HCT116 (cell line): ENCODE data around the gene GPA33. TPM values are rescaled to one million over a fixed set of nuclear protein-coding genes. Genes with fewer than 3 reads are reported as not detected.

Experiments
- ATAC-seq: fragments of 200-7000 bp; cut with Tn5 transposase; 2 replicates; pipeline ENCODE4 v1.9.1; 2020; ENCODE audit warnings: mild to moderate bottlenecking, moderate library complexity
- BruUV-seq: library from RNA; stranded (reverse); fragments of 400-500 nt; replicated peaks from 2 replicates; lab custom pipeline; 2021; lab: Mats Ljungman, UMichigan
- CTCF ChIA-PET: fragments of 300-600 bp; sonication (Branson Sonifier 250); formaldehyde crosslinking; loops from one replicate; lab custom pipeline; 2021; ENCODE audit warnings: antibody characterized with exemption; lab: Charles Lee
- POLR2A ChIA-PET: fragments of 300-600, 350-600 bp; sonication (Branson Sonifier 250); formaldehyde crosslinking; loops from one replicate; lab custom pipeline; 2021; ENCODE audit warnings: antibody characterized with exemption; lab: Charles Lee
- RAD21 ChIA-PET, 2 experiments: fragments of 300-600 bp; sonication (Branson Sonifier 250); formaldehyde crosslinking; loops; one replicate each; lab custom pipeline; 2023; ENCODE audit warnings: low total read pairs in 2 of 2; ENCODE audit not compliant: uncharacterized antibody in 2 of 2, unreplicated experiment in 2 of 2, low non-redundant PET in 1 of 2; lab: Charles Lee
- DNase-seq: peaks from one replicate; pipeline ENCODE4 v3.0.0-alpha.2; 2010; ENCODE audit warnings: low read depth, low spot score
- H2AFZ ChIP-seq: fragments of 200-600 bp; shearing (Covaris generic), sonication (generic); 2 replicates; pipeline ENCODE4 v1.6.1; 2017; ENCODE audit warnings: low read depth, mixed run types, mixed read lengths, antibody characterized with exemption, low read length; ENCODE audit not compliant: poor library complexity, severe bottlenecking
- H3K27ac ChIP-seq: 2 replicates; pipeline ENCODE4 v1.5.1; 2012; ENCODE audit warnings: low read depth, low read length
- H3K27me3 ChIP-seq: fragments of 200-600 bp; sonication (generic); 2 replicates; pipeline ENCODE4 v1.6.1; 2016; ENCODE audit warnings: mixed run types, low read length, mixed read lengths; ENCODE audit not compliant: insufficient read depth
- H3K36me3 ChIP-seq, 2 experiments: fragments of 200-500 bp in 1 of 2; fragments of 200-600 bp in 1 of 2; sonication (Bioruptor generic) in 1 of 2; sonication (generic) in 1 of 2; 2 replicates each; pipeline versions ENCODE4 v1.5.1 to v1.6.1; 2014 to 2016; ENCODE audit warnings: low read length in 2 of 2, inconsistent platforms in 1 of 2, mixed read lengths in 1 of 2, mixed run types in 1 of 2; ENCODE audit not compliant: insufficient read depth in 2 of 2, control insufficient read depth in 1 of 2
- H3K4me1 ChIP-seq, 2 experiments: fragments of 200-600 bp in 1 of 2; sonication (generic) in 1 of 2; 2 replicates each; pipeline versions ENCODE4 v1.5.1 to v1.6.1; 2012 to 2017; ENCODE audit warnings: low read length in 2 of 2, inconsistent platforms in 1 of 2, mild to moderate bottlenecking in 1 of 2, mixed read lengths in 1 of 2, mixed run types in 1 of 2, moderate library complexity in 1 of 2; ENCODE audit not compliant: insufficient read depth in 2 of 2, control insufficient read depth in 1 of 2
- H3K4me2 ChIP-seq: fragments of 200-600 bp; sonication (generic); 2 replicates; pipeline ENCODE4 v1.6.1; 2017; ENCODE audit warnings: mixed run types, low read length, mixed read lengths
- H3K4me3 ChIP-seq, 2 experiments: fragments of 200-600 bp in 1 of 2; sonication (generic) in 1 of 2; replicated peaks in 1 of 2; 2 replicates each; pipeline ENCODE4 v1.5.1; 2011 to 2016; ENCODE audit warnings: low read length in 2 of 2, control low read depth in 1 of 2, low read depth in 1 of 2, mild to moderate bottlenecking in 1 of 2, mixed read lengths in 1 of 2, mixed run types in 1 of 2
- H3K79me2 ChIP-seq: fragments of 200-600 bp; sonication (generic); 2 replicates; pipeline ENCODE4 v1.6.1; 2017; ENCODE audit warnings: mild to moderate bottlenecking, mixed run types, low read length, moderate library complexity, mixed read lengths; ENCODE audit not compliant: insufficient read depth
- H3K9ac ChIP-seq: fragments of 200-600 bp; sonication (generic); 2 replicates; pipeline ENCODE4 v1.6.1; 2016; ENCODE audit warnings: low read length, mixed read lengths
- H3K9me2 ChIP-seq: fragments of 200-600 bp; sonication (generic), shearing (Covaris generic); 2 replicates; pipeline ENCODE4 v1.6.1; 2017; ENCODE audit warnings: mixed run types, mild to moderate bottlenecking, moderate library complexity; ENCODE audit not compliant: insufficient read depth
- H3K9me3 ChIP-seq, 2 experiments: fragments of 200-500 bp in 1 of 2; fragments of 200-600 bp in 1 of 2; sonication (Bioruptor generic) in 1 of 2; sonication (generic) in 1 of 2; 2 replicates each; pipeline ENCODE4 v1.6.1; 2014 to 2017; ENCODE audit warnings: low read length in 2 of 2, mixed read lengths in 2 of 2, inconsistent platforms in 1 of 2, low read depth in 1 of 2, mild to moderate bottlenecking in 1 of 2, mixed run types in 1 of 2, moderate library complexity in 1 of 2; ENCODE audit not compliant: control insufficient read depth in 1 of 2, insufficient read depth in 1 of 2
- H4K20me1 ChIP-seq: fragments of 200-600 bp; sonication (generic), shearing (Covaris generic); 2 replicates; pipeline ENCODE4 v1.6.1; 2017; ENCODE audit warnings: mixed run types, mild to moderate bottlenecking, moderate library complexity; ENCODE audit not compliant: insufficient read depth
- CBX3 ChIP-seq: IDR thresholded peaks from 2 replicates; pipeline ENCODE4 v1.6.1; 2012; ENCODE audit warnings: low read depth
- CEBPB ChIP-seq: IDR thresholded peaks from 2 replicates; pipeline ENCODE4 v1.6.1; 2012; ENCODE audit warnings: low read depth
- EGR1 ChIP-seq: IDR thresholded peaks from 2 replicates; pipeline ENCODE4 v1.6.1; 2012; ENCODE audit warnings: low read depth
- ELF1 ChIP-seq: IDR thresholded peaks from 2 replicates; pipeline ENCODE4 v1.6.1; 2012; ENCODE audit warnings: low read depth, borderline replicate concordance
- EZH2 ChIP-seq: fragments of 200-600 bp; sonication (generic); IDR thresholded peaks from 2 replicates; pipeline ENCODE4 v1.6.1; 2017; ENCODE audit warnings: antibody characterized with exemption, mixed run types
- EZH2phosphoT487 ChIP-seq: fragments of 200-600 bp; IDR thresholded peaks from 2 replicates; pipeline ENCODE4 v1.6.1; 2018; ENCODE audit warnings: antibody characterized with exemption, borderline replicate concordance
- JUND ChIP-seq: IDR thresholded peaks from 2 replicates; pipeline ENCODE4 v1.6.1; 2012
- POLR2A ChIP-seq: IDR thresholded peaks from 2 replicates; pipeline ENCODE4 v1.7.0; 2011; ENCODE audit warnings: borderline replicate concordance; ENCODE audit not compliant: insufficient read depth, insufficient read length; ENCODE audit errors: extremely low read depth
- POLR2AphosphoS5 ChIP-seq: IDR thresholded peaks from 2 replicates; pipeline ENCODE4 v1.6.1; 2011; ENCODE audit warnings: mild to moderate bottlenecking, low read depth, low read length, moderate library complexity
- SIN3A ChIP-seq: IDR thresholded peaks from 2 replicates; pipeline ENCODE4 v1.6.1; 2012; ENCODE audit warnings: low read depth
- SP1 ChIP-seq: IDR thresholded peaks from 2 replicates; pipeline ENCODE4 v1.6.1; 2012; ENCODE audit warnings: low read depth
- TCF7L2 ChIP-seq: IDR thresholded peaks from 2 replicates; pipeline ENCODE4 v1.7.0; 2011; ENCODE audit warnings: borderline replicate concordance, inconsistent platforms; ENCODE audit not compliant: insufficient read depth, insufficient read length; ENCODE audit errors: extremely low read depth
- YY1 ChIP-seq: IDR thresholded peaks from 2 replicates; pipeline ENCODE4 v1.6.1; 2011; ENCODE audit warnings: low read length, low read depth, moderate library complexity, mild to moderate bottlenecking; ENCODE audit not compliant: insufficient replicate concordance; ENCODE audit errors: extremely low read depth
- ZFX ChIP-seq: fragments of 450-650 bp; IDR thresholded peaks from 2 replicates; pipeline ENCODE4 v1.6.1; 2017
- ZNF274 ChIP-seq: fragments of 200-500 bp; sonication (Bioruptor generic); IDR thresholded peaks from 2 replicates; pipeline ENCODE4 v1.6.1; 2014; ENCODE audit warnings: mild to moderate bottlenecking, low read depth, low read length, inconsistent platforms
- intact Hi-C: fragments of 100-400 bp; cut with micrococcal nuclease; formaldehyde crosslinking; loops from 2 replicates; pipeline ENCODE4 v1.10.0; 2022
- total RNA-seq: library from RNA; stranded (reverse); gene quantifications from one replicate; pipeline ENCODE4 v1.2.1, GENCODE V29; 2021; ENCODE audit not compliant: unreplicated experiment
- TF ChIP-seq, protein P1 (sequence below): IDR thresholded peaks from 2 replicates; pipeline ENCODE4 v1.6.1; 2011; ENCODE audit warnings: mild to moderate bottlenecking, low read length, moderate library complexity; ENCODE audit not compliant: insufficient replicate concordance; ENCODE audit errors: extremely low read depth
- TF ChIP-seq, protein P2 (sequence below): IDR thresholded peaks from 2 replicates; pipeline ENCODE4 v1.6.1; 2012; ENCODE audit warnings: low read depth
- TF ChIP-seq, protein P3 (sequence below): IDR thresholded peaks from 2 replicates; pipeline ENCODE4 v1.6.1; 2012

GPA33 gene
- total RNA-seq, 1 experiment from 2014 or later = 0.22 TPM

DNA sequence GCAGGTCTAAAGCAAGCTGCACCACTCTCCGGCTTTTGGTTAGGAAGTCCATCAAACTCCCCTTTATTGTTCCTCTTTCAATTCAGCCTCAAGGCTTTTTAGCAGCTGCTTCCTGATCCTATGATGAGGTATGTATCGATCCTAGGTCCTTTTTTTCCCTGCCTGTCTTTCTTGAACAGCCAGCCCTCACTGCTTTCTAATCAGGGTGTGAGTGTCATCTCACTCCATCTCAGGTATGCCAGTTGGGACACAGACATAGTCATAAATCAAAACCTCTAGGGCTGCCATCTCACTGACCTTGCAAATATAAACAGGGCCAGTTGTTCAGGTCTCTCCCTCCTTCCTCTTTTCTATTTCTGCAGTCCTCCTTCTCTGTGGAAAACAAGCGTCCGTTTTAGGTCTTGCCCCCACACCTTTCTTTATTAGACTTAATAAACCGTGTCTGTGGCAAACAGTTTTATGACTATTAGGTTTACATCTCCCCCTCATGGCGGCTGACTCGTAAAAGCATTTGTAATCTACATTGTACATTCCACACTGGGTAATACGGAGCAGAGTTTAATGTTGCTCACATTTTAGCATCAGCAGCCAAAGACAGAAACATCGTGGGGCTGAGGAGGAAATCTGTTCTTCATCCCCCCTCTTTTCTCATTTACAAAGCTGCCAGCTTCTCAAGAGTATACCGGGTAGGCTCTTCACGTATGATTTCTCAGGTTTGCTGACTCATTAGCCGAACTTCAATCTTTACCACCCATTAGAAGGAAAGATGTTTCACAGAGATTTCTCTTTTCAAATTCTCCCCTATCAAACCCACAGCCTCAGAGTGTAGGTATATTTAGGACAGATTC is 15.3 kb upstream of the GPA33 start:
- Histone ChIP-seq H3K27me3 (no peaks in the 10 kb centered on the region), H3K9me2 (no peaks in the 10 kb centered on the region), H3K4me2 (no peak overlapping the region), H4K20me1 (no peaks in the 10 kb centered on the region), H3K9me3 (no peaks in the 10 kb centered on the region), H3K36me3 (no peaks in the 10 kb centered on the region), H3K4me3 (no peak overlapping the region), H3K4me1 (peaks cover 0 to 26% of the 10 kb centered on the region in 2 experiments; a peak in 2 of 4 replicates)
- ATAC-seq (no peak), DNase-seq (no peak)
- CTCF ChIA-PET = no interaction called here
- POLR2A ChIA-PET = no interaction called here
- RAD21 ChIA-PET = no interaction called here
- intact Hi-C loops = no loop called here
- TF ChIP-seq JUND = no peak
- TF ChIP-seq POLR2AphosphoS5 = no peak
- TF ChIP-seq, protein P1, sequence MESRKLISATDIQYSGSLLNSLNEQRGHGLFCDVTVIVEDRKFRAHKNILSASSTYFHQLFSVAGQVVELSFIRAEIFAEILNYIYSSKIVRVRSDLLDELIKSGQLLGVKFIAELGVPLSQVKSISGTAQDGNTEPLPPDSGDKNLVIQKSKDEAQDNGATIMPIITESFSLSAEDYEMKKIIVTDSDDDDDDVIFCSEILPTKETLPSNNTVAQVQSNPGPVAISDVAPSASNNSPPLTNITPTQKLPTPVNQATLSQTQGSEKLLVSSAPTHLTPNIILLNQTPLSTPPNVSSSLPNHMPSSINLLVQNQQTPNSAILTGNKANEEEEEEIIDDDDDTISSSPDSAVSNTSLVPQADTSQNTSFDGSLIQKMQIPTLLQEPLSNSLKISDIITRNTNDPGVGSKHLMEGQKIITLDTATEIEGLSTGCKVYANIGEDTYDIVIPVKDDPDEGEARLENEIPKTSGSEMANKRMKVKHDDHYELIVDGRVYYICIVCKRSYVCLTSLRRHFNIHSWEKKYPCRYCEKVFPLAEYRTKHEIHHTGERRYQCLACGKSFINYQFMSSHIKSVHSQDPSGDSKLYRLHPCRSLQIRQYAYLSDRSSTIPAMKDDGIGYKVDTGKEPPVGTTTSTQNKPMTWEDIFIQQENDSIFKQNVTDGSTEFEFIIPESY = no peak
- TF ChIP-seq, protein P2, sequence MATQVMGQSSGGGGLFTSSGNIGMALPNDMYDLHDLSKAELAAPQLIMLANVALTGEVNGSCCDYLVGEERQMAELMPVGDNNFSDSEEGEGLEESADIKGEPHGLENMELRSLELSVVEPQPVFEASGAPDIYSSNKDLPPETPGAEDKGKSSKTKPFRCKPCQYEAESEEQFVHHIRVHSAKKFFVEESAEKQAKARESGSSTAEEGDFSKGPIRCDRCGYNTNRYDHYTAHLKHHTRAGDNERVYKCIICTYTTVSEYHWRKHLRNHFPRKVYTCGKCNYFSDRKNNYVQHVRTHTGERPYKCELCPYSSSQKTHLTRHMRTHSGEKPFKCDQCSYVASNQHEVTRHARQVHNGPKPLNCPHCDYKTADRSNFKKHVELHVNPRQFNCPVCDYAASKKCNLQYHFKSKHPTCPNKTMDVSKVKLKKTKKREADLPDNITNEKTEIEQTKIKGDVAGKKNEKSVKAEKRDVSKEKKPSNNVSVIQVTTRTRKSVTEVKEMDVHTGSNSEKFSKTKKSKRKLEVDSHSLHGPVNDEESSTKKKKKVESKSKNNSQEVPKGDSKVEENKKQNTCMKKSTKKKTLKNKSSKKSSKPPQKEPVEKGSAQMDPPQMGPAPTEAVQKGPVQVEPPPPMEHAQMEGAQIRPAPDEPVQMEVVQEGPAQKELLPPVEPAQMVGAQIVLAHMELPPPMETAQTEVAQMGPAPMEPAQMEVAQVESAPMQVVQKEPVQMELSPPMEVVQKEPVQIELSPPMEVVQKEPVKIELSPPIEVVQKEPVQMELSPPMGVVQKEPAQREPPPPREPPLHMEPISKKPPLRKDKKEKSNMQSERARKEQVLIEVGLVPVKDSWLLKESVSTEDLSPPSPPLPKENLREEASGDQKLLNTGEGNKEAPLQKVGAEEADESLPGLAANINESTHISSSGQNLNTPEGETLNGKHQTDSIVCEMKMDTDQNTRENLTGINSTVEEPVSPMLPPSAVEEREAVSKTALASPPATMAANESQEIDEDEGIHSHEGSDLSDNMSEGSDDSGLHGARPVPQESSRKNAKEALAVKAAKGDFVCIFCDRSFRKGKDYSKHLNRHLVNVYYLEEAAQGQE = no peak
- TF ChIP-seq CBX3 = no peak
- no peak for TF ChIP-seq POLR2A
- TF ChIP-seq ELF1 = no peak
- no peak for TF ChIP-seq SP1
- TF ChIP-seq, protein P3, sequence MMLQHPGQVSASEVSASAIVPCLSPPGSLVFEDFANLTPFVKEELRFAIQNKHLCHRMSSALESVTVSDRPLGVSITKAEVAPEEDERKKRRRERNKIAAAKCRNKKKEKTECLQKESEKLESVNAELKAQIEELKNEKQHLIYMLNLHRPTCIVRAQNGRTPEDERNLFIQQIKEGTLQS = no peak
- TF ChIP-seq ZFX = no peak
- no peak for TF ChIP-seq EGR1
- no peak for TF ChIP-seq YY1
- no peak for TF ChIP-seq EZH2phosphoT487
- no peak for TF ChIP-seq SIN3A
- TF ChIP-seq EZH2 = no peak
- no peak for TF ChIP-seq ZNF274
- TF ChIP-seq CEBPB = no peak
- no peak for TF ChIP-seq TCF7L2
- TF ChIP-seq, all 23 proteins: peak for 0
- no TSS peak for BruUV-seq
- Histone ChIP-seq H2AFZ (peak overlapping the region; percentile 79), H3K79me2 (no peaks in the 10 kb centered on the region), H3K27ac (no peak overlapping the region), H3K9ac (no peak overlapping the region)
